ENCODE measurements around the gene PDE6D.
"Not testable (repeated sequence)": the region's sequence is repeated elsewhere in the genome, so short reads cannot be mapped to it uniquely, and the experiment has no call there.

PDE6D gene

GRCh38 chr2:231748153-231748896, 32.8 kb downstream of the PDE6D start:
- not testable (repeated sequence) for H3K4me1 Mint-ChIP-seq; H3K27ac Mint-ChIP-seq; ATAC-seq; H3K4me3 Mint-ChIP-seq; H3K36me3 Mint-ChIP-seq; H3K9me3 Mint-ChIP-seq; DNase-seq (ENCODE audit: low spot score in 2 of 2)

- Mint-ChIP-seq H3K4me3 (no peak overlapping the region), H3K4me1 (no peaks in the 10 kb centered on the region), H3K27ac (no peak overlapping the region), H3K36me3 (no peaks in the 10 kb centered on the region), H3K9me3 (no peaks in the 10 kb centered on the region)
- DNase-seq (ENCODE audit: low spot score in 2 of 2) (no peak), ATAC-seq (no peak)
Observed at GRCh38 chr2:231745303-231746038, 35.6 kb downstream of the PDE6D start.

DNA sequence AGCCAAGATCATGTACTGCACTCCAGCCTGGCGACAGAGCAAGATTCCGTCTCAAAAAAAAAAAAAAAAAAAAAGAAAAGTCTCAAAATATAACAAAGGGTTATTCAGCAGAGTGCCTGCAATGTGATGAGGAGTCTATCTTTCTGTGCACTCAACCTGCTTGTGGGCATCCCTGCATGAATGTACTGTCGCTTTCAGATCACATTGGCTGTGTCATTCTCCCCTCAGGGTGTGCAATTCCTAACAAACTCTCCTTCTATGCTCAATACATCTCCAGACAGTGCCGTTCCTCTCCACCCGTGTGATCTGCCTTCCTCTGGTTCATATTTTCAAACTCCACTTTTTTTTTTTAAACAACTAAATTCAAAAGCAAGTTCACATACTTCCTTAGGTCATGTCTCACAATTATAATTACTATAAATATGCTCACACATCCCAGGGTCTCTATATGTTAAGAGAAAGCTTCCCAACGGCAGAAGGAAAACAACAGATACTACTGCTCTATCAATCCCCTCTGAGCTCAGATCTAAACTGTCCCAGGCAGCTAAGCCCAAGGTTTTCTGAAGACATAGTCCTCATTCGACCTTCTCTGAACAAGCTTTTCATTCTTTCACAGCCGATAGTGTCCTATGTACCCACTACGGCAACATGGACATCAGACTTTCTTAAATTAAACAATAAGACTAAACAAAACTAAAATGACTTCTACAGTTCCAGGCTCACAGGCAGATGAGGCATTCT, 37.5 kb downstream of the PDE6D start:
- H3K27ac Mint-ChIP-seq = no peak overlapping the region

GRCh38 chr2:231737761-231738160, 43.3 kb downstream of the PDE6D start:
- Mint-ChIP-seq H3K36me3 (peaks cover 56% of the 10 kb centered on the region), H3K4me1 (no peaks in the 10 kb centered on the region), H3K9me3 (no peaks in the 10 kb centered on the region), H3K4me3 (no peak overlapping the region), H3K27ac (no peak overlapping the region)
- DNase-seq (ENCODE audit: low spot score in 2 of 2) = no peak
- no peak for ATAC-seq

More for the DNA sequence above, 37.5 kb downstream of the PDE6D start:
- Mint-ChIP-seq H3K4me3 (no peak overlapping the region), H3K4me1 (no peaks in the 10 kb centered on the region), H3K36me3 (peaks cover 3% of the 10 kb centered on the region), H3K9me3 (no peaks in the 10 kb centered on the region)
- ATAC-seq = no peak
- DNase-seq (ENCODE audit: low spot score in 2 of 2) = no peak

DNA sequence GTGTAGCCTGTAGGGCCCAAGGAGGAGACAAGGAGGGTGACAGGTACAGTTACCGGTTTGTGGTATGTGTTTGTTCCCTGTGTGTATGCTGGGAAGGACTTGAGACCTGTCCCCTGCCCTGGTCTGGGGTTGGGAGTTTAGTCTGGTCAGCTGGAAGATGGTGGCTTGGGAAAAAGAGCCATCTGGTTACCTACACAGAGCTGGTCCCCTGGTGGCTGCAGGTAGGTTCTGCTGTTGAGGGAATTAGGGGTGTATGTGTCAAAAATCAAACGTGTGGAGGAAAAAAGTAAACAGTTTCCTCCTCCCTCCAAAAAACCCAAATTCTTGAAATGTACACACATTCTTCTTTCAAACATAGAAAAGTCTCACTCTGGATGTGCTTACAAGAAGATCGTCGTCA, 48.5 kb downstream of the PDE6D start:
- H3K4me3 Mint-ChIP-seq = no peak overlapping the region
- H3K27ac Mint-ChIP-seq = no peak overlapping the region
- no peaks in the 10 kb centered on the region for H3K4me1 Mint-ChIP-seq
- DNase-seq (ENCODE audit: low spot score in 2 of 2) = no peak
- ATAC-seq = no peak
- no peaks in the 10 kb centered on the region for H3K9me3 Mint-ChIP-seq
- H3K36me3 Mint-ChIP-seq = peaks cover 60% of the 10 kb centered on the region

GRCh38 chr2:231727621-231728020, 53.5 kb downstream of the PDE6D start:
- H3K9me3 Mint-ChIP-seq = no peaks in the 10 kb centered on the region
- DNase-seq (ENCODE audit: low spot score in 2 of 2) (no peak), ATAC-seq (no peak)
- peaks cover 15% of the 10 kb centered on the region for H3K36me3 Mint-ChIP-seq
- no peak overlapping the region for H3K4me3 Mint-ChIP-seq
- H3K4me1 Mint-ChIP-seq = no peaks in the 10 kb centered on the region
- no peak overlapping the region for H3K27ac Mint-ChIP-seq

DNA sequence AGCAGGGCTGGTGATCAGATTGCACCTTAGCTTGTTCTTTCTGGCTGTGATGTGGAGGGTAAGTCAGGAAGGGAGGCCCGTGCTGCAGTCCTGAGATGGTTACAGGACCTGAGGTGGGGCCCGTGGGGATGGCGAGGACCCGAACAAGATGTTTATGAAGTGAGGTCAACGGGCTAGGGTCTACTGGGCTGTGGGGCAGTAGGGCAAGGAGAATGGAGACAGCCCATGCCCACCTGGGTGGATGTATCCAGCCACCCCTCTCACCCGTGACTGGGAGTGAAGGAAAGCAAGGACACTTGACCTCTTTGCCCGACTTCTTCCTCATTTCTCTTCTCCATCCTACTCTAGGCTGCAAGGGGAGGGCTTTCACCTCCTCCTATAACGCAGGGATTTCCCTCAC, 54.8 kb downstream of the PDE6D start:
- H3K4me1 Mint-ChIP-seq = peaks cover 3% of the 10 kb centered on the region
- no peak overlapping the region for H3K4me3 Mint-ChIP-seq
- H3K9me3 Mint-ChIP-seq = no peaks in the 10 kb centered on the region
- ATAC-seq = no peak
- peaks cover 12% of the 10 kb centered on the region for H3K36me3 Mint-ChIP-seq
- DNase-seq (ENCODE audit: low spot score in 2 of 2) = no peak
- no peak overlapping the region for H3K27ac Mint-ChIP-seq

- no peak overlapping the region for H3K27ac Mint-ChIP-seq
- DNase-seq (ENCODE audit: low spot score in 2 of 2) (no peak), ATAC-seq (no peak)
- H3K4me3 Mint-ChIP-seq = no peak overlapping the region
- peaks cover 11% of the 10 kb centered on the region for H3K4me1 Mint-ChIP-seq
- peaks cover 8% of the 10 kb centered on the region for H3K36me3 Mint-ChIP-seq
- H3K9me3 Mint-ChIP-seq = no peaks in the 10 kb centered on the region
Observed at GRCh38 chr2:231725476-231725875, 55.6 kb downstream of the PDE6D start.

GRCh38 chr2:231722721-231723307, 58.3 kb downstream of the PDE6D start:
- Mint-ChIP-seq H3K27ac (no peak overlapping the region), H3K4me3 (no peak overlapping the region), H3K9me3 (no peaks in the 10 kb centered on the region), H3K36me3 (no peaks in the 10 kb centered on the region), H3K4me1 (peaks cover 12% of the 10 kb centered on the region)
- no peak for DNase-seq (ENCODE audit: low spot score in 2 of 2)
- no peak for ATAC-seq

DNA sequence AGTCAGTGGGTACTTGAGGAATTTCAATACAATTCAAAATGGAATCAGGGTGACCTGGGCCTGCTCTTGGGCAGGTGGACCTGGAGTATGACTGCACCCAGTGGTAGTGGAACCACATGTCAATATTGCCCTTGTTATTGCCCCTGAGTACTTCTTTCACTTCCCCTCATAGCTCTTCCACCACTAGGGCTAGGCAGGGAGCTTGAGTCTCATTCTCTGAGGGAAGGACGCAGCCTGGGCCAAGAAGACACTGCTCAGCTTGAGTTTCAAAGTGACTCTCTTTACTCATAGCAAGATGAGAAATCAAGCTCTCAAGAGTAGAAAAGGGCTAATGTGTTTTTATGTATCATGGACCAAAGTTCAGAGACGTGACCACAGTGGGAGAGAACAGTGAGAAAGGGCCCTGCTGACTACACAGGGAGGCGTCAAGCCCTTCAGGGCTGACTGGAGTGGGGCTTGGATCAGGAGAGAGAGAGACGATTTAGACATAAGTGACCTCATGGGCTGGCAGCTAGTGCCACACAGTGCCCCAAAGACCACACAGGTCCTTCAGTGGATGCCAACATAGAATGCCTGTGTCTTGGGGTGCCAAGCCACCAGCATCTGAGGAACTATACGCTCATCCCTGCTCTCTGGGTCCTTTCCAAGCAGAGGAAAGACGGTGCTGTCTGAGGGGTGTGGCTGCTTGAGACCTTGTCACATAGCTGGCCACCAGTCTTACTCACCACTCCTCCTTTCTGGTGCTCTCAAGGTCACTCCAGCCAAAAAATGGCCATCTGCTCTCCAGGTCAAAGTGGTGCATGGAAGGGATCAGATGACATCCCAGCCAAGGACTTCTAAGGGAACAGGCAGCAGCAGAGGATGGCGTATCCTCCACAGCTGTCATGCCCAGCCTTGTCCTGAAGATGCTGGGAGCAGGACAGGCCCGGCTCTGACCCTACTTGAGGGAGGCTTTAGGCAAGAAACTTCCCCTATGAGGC, 59.8 kb downstream of the PDE6D start:
- Mint-ChIP-seq H3K36me3 (peaks cover 2% of the 10 kb centered on the region), H3K27ac (no peak overlapping the region), H3K4me3 (no peak overlapping the region), H3K4me1 (peaks cover 13% of the 10 kb centered on the region), H3K9me3 (no peaks in the 10 kb centered on the region)
- DNase-seq (ENCODE audit: low spot score in 2 of 2) (no peak), ATAC-seq (peak; percentile 84)

- ATAC-seq = no peak
- H3K9me3 Mint-ChIP-seq = no peaks in the 10 kb centered on the region
- peaks cover 9% of the 10 kb centered on the region for H3K36me3 Mint-ChIP-seq
- no peak for DNase-seq (ENCODE audit: low spot score in 2 of 2)
- H3K27ac Mint-ChIP-seq = no peak overlapping the region
- H3K4me1 Mint-ChIP-seq = peaks cover 22% of the 10 kb centered on the region
- no peak overlapping the region for H3K4me3 Mint-ChIP-seq
Observed at GRCh38 chr2:231720292-231720986, 60.6 kb downstream of the PDE6D start.

DNA sequence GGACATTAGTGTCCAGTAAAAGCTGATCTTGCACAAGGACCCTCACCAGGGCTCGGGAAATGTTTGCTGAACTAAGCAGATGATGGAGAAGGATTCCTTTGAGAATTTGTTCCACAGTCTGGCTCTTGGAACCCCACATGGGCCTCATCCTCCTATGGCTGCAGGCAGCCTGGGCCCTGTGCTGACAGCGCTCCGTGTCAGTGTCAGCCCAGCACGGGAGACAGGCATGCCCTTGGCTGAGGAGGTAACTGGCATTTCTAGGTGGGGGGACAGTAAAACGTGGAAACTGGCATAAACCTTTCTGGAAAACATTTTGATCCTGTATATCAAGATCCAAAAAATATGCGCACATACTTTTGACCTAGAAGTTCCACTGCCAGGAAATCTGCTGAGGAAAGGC, 62.3 kb downstream of the PDE6D start:
- Mint-ChIP-seq H3K9me3 (no peaks in the 10 kb centered on the region), H3K4me1 (peaks cover 37% of the 10 kb centered on the region)
- ATAC-seq = no peak

DNA sequence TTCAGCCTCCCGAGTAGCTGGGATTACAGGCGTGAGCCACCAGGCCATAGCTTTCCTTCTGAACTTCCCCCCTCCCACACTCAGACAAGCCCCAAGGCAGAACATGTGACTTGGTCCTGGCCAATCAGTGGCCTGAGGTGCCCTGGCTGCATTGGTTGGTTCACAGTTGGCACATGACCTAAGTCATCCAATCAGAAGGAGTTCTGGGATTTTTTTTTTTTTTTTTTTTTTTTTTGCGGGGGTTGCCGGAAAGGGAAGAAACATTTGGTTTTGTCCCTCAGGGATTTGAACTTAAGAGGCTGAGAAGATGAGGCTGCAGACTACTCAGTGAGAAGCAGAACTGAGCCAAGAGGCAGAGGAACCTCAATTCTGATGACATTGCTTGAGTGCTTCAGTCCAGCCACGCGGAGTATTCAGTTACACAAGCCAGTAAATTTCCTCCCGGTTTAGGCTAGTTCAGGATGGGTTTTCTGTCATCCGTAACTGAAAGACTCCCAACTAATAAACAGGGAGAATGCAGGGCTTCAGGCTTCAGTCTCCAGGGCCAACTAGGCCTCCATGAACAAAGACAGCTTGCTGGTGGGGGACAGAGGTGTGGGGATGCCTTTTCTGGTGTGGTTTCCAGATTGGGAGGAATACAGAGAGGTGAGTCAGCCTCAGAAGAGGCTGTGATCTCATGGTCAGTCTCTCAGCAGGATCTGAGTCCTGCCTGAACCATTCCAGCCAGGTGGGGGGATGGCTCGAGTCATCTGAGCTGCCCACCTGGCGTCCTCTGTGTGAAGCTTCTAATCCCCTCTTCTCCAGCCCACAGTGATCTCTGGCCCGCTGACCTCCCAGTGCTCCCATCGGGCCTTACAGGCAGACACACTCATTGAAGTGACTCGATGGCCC, 63.6 kb downstream of the PDE6D start:
- DNase-seq (ENCODE audit: low spot score in 2 of 2) = no peak
- no peak overlapping the region for H3K27ac Mint-ChIP-seq
- peaks cover 46% of the 10 kb centered on the region for H3K4me1 Mint-ChIP-seq
- H3K9me3 Mint-ChIP-seq = no peaks in the 10 kb centered on the region
- peaks cover 33% of the 10 kb centered on the region for H3K36me3 Mint-ChIP-seq
- no peak overlapping the region for H3K4me3 Mint-ChIP-seq
- no peak for ATAC-seq

More for the DNA sequence above, 62.3 kb downstream of the PDE6D start:
- no peak overlapping the region for H3K27ac Mint-ChIP-seq
- DNase-seq (ENCODE audit: low spot score in 2 of 2) = no peak
- peaks cover 21% of the 10 kb centered on the region for H3K36me3 Mint-ChIP-seq
- H3K4me3 Mint-ChIP-seq = no peak overlapping the region

All from stimulated activated effector memory CD8-positive, alpha-beta T cell treated with anti-CD3 and anti-CD28 coated beads, Interleukin-12 subunit alpha, Interleukin-12 subunit beta, amount 100 ng/mL, for 72 hours (primary cell).